B cell (primary cell): ENCODE measurements around the gene SIK3. TPM values are rescaled to one million over a fixed set of nuclear protein-coding genes. Genes with fewer than 3 reads are reported as not detected.
A peak's percentile ranks its signal among the peaks of the same experiment; 100 is the strongest.

ENCODE experiments used
- ATAC-seq: fragments of 200-7000 bp; cut with Tn5 transposase; one replicate; pipeline ENCODE4 v1.10.0; 2021; ENCODE audit warnings: low read depth, mild to moderate bottlenecking, moderate number of reproducible peaks, moderate library complexity
- CTCF ChIA-PET: fragments of 350-600 bp; sonication (Branson Sonifier 250); formaldehyde crosslinking; loops from one replicate; lab custom pipeline; 2021; ENCODE audit warnings: antibody characterized with exemption, inconsistent platforms; lab: Charles Lee
- POLR2A ChIA-PET: fragments of 350-600 bp; sonication (Branson Sonifier 250); formaldehyde crosslinking; loops from one replicate; lab custom pipeline; 2021; ENCODE audit warnings: antibody characterized with exemption; lab: Charles Lee
- DNase-seq: peaks from one replicate; pipeline ENCODE4 v3.0.0; 2013
- H2AFZ ChIP-seq: 2 replicates; pipeline ENCODE4 v1.6.1; 2012; ENCODE audit warnings: mild to moderate bottlenecking, low read depth, low read length; ENCODE audit not compliant: insufficient read depth, poor library complexity, severe bottlenecking
- H3K27ac ChIP-seq, 2 donors: 1 replicate in 1 of 2; 2 replicates in 1 of 2; pipeline ENCODE4 v1.5.1; 2012 to 2013; ENCODE audit warnings: low read length in 2 of 2, mild to moderate bottlenecking in 2 of 2, moderate library complexity in 1 of 2
- H3K27me3 ChIP-seq, 4 experiments: fragments of 200-600 bp in 1 of 4; sonication (generic) in 1 of 4; replicated peaks in 1 of 4; 1 replicate in 2 of 4; 2 replicates in 2 of 4; pipeline versions ENCODE4 v1.6.1 to v1.7.0; 2013 to 2016; ENCODE audit warnings: low read length in 3 of 4, mild to moderate bottlenecking in 2 of 4, mixed read lengths in 1 of 4, moderate library complexity in 1 of 4; ENCODE audit not compliant: insufficient read depth in 4 of 4, control insufficient read depth in 3 of 4; ENCODE audit errors: control extremely low read depth in 1 of 4
- H3K36me3 ChIP-seq, 2 experiments: replicated peaks in 1 of 2; 1 replicate in 1 of 2; 2 replicates in 1 of 2; pipeline versions ENCODE4 v1.6.1 to v1.7.1; 2013; ENCODE audit warnings: low read length in 1 of 2; ENCODE audit not compliant: insufficient read depth in 2 of 2, control insufficient read depth in 1 of 2; ENCODE audit errors: control extremely low read depth in 1 of 2, extremely low read depth in 1 of 2
- H3K4me1 ChIP-seq, 2 donors: fragments of 200-600 bp in 1 of 2; sonication (generic) in 1 of 2; 1 replicate in 1 of 2; 2 replicates in 1 of 2; pipeline versions ENCODE4 v1.5.1 to v1.6.1; 2013 to 2017; ENCODE audit warnings: low read length in 2 of 2; ENCODE audit not compliant: control insufficient read depth in 2 of 2, insufficient read depth in 2 of 2
- H3K4me2 ChIP-seq: replicated peaks from 2 replicates; pipeline ENCODE3; 2012; ENCODE audit warnings: mild to moderate bottlenecking, low read depth, low read length; ENCODE audit not compliant: poor library complexity, severe bottlenecking
- H3K4me3 ChIP-seq, 5 experiments: fragments of 200-600 bp in 1 of 5; sonication (generic) in 1 of 5; 1 replicate in 3 of 5; 2 replicates in 2 of 5; pipeline versions ENCODE4 v1.5.1 to v1.7.0; 2011 to 2016; ENCODE audit warnings: low read length in 4 of 5, mild to moderate bottlenecking in 4 of 5, low read depth in 2 of 5, control low read depth in 1 of 5, moderate library complexity in 1 of 5; ENCODE audit not compliant: insufficient read depth in 1 of 5; ENCODE audit errors: control extremely low read depth in 1 of 5, extremely low read depth in 1 of 5
- H3K79me2 ChIP-seq: fragments of 200-600 bp; sonication (generic); one replicate; pipeline ENCODE4 v1.6.0; 2016; ENCODE audit warnings: low read length; ENCODE audit not compliant: control insufficient read depth, insufficient read depth
- H3K9ac ChIP-seq: fragments of 200-600 bp; sonication (generic); 2 replicates; pipeline ENCODE4 v1.6.1; 2017; ENCODE audit warnings: mild to moderate bottlenecking, low read length, moderate library complexity
- H3K9me3 ChIP-seq, 3 donors: one replicate each; pipeline versions ENCODE4 v1.6.1 to v1.7.1; 2013; ENCODE audit warnings: low read length in 2 of 3; ENCODE audit not compliant: control insufficient read depth in 2 of 3, insufficient read depth in 1 of 3; ENCODE audit errors: control extremely low read depth in 1 of 3
- H4K20me1 ChIP-seq: 2 replicates; pipeline ENCODE4 v1.6.0; 2012; ENCODE audit warnings: mild to moderate bottlenecking, low read length; ENCODE audit not compliant: insufficient read depth, control insufficient read depth, poor library complexity, severe bottlenecking
- H3K27ac Mint-ChIP-seq: one replicate; pipeline ENCODE4 v1.8.0; 2021; ENCODE audit warnings: mixed read lengths
- H3K27me3 Mint-ChIP-seq: one replicate; pipeline ENCODE4 v1.8.0; 2021; ENCODE audit warnings: mixed read lengths
- H3K4me1 Mint-ChIP-seq: one replicate; pipeline ENCODE4 v1.8.0; 2021; ENCODE audit warnings: mixed read lengths
- H3K4me3 Mint-ChIP-seq: one replicate; pipeline ENCODE4 v1.8.0; 2021; ENCODE audit warnings: mixed read lengths
- H3K9me3 Mint-ChIP-seq: one replicate; pipeline ENCODE4 v1.8.0; 2022; ENCODE audit warnings: mixed read lengths; ENCODE audit not compliant: insufficient read depth
- CTCF ChIP-seq: fragments of 200-600 bp; IDR thresholded peaks from one replicate; pipeline ENCODE4 v1.8.0; 2022; ENCODE audit warnings: antibody characterized with exemption, mild to moderate bottlenecking
- EZH2 ChIP-seq: IDR thresholded peaks from 2 replicates; pipeline ENCODE4 v1.6.1; 2012; ENCODE audit warnings: borderline replicate concordance, low read depth, mild to moderate bottlenecking, moderate library complexity, low read length; ENCODE audit not compliant: insufficient read depth, poor library complexity, severe bottlenecking
- WGBS: methylation state at CpG from one replicate; pipeline ENCODE4 v1.1.5; 2013; ENCODE audit warnings: missing lambda C conversion rate; ENCODE audit not compliant: insufficient coverage; 5-methylcytosine and 5-hydroxymethylcytosine counted together
- intact Hi-C: fragments of 100-400 bp; cut with micrococcal nuclease; formaldehyde crosslinking; loops from one replicate; pipeline ENCODE4 v1.10.0; 2022
- polyA plus RNA-seq: library from polyadenylated mRNA; depleted of rRNA; stranded (reverse); fragments of >200 nt; gene quantifications from 2 replicates; pipeline ENCODE4 v1.2.3, GENCODE V29; 2012
- total RNA-seq, 2 donors: library from RNA; stranded (reverse); fragments of 120-200 nt in 1 of 2; gene quantifications; 1 replicate in 1 of 2; 2 replicates in 1 of 2; pipeline versions ENCODE4 v1.2.3 to v1.2.4, GENCODE V29; 2013 to 2022

Gene SIK3
- total and polyA plus RNA-seq, 2 donors (not counting 1 experiment from before 2014, with no cell fraction given): 36.5 to 180 TPM

GRCh38 chr11:117039270-117039669 is 59.0 kb downstream of the SIK3 start:
- Histone ChIP-seq H3K4me3 (no peak overlapping the region), H2AFZ (no peak overlapping the region), H3K4me1 (peaks cover 25 to 41% of the 10 kb centered on the region in 2 donors), H3K27ac (no peak overlapping the region), H3K9me3 (no peaks in the 10 kb centered on the region), H3K9ac (no peak overlapping the region), H3K4me2 (no peak overlapping the region), H3K36me3 (no peaks in the 10 kb centered on the region), H3K79me2 (peaks cover 98% of the 10 kb centered on the region), H4K20me1 (peaks cover 55% of the 10 kb centered on the region), H3K27me3 (no peaks in the 10 kb centered on the region)
- Mint-ChIP-seq H3K4me3 (no peak overlapping the region), H3K27me3 (no peaks in the 10 kb centered on the region), H3K27ac (peak overlapping the region; percentile 38), H3K4me1 (peaks cover 66% of the 10 kb centered on the region), H3K9me3 (no peaks in the 10 kb centered on the region)
- WGBS: no CpG with 5 or more reads among the region's 3 CpGs
- DNase-seq (no peak), ATAC-seq (no peak)
- POLR2A ChIA-PET: interaction anchor here (0.6 kb wide), 1 partner anchor 56 kb away, joined by 6 read pairs; no protein-coding TSS in a partner anchor
- intact Hi-C loops: loop anchor here (5.0 kb wide), 1 partner anchor 33 kb away; no protein-coding TSS in a partner anchor
- no peak for TF ChIP-seq CTCF
- no peak for TF ChIP-seq EZH2
- CTCF ChIA-PET: interaction anchor here (1.3 kb wide), 1 partner anchor 160 kb away, joined by 4 read pairs; no protein-coding TSS in a partner anchor

GRCh38 chr11:117037975-117038350 is 60.3 kb downstream of the SIK3 start:
- H4K20me1 ChIP-seq: peaks cover 45% of the 10 kb centered on the region
- H3K4me3 Mint-ChIP-seq: peak overlapping the region; percentile 74
- no peaks in the 10 kb centered on the region for H3K9me3 ChIP-seq
- peak overlapping the region; percentile 87 for H3K27ac Mint-ChIP-seq
- TF ChIP-seq CTCF (no peak), EZH2 (no peak)
- no peaks in the 10 kb centered on the region for H3K27me3 Mint-ChIP-seq
- WGBS: 78% methylated on average over 1 of the region's 1 CpG
- H3K27ac ChIP-seq: peak overlapping the region in 1 of 2 donors; percentile 66
- no peaks in the 10 kb centered on the region for H3K27me3 ChIP-seq
- H3K79me2 ChIP-seq: peaks cover 98% of the 10 kb centered on the region
- ATAC-seq: no peak
- ChIA-PET CTCF (no interaction called here), POLR2A (no interaction called here)
- H3K36me3 ChIP-seq: no peaks in the 10 kb centered on the region
- peaks cover 23 to 31% of the 10 kb centered on the region in 2 donors for H3K4me1 ChIP-seq
- H3K9ac ChIP-seq: peak overlapping the region; percentile 20
- H2AFZ ChIP-seq: no peak overlapping the region
- DNase-seq: no peak
- peak overlapping the region; percentile 51 for H3K4me2 ChIP-seq
- H3K4me3 ChIP-seq: no peak overlapping the region
- H3K4me1 Mint-ChIP-seq: peaks cover 63% of the 10 kb centered on the region
- intact Hi-C loops: loop anchor here (5.0 kb wide), 1 partner anchor 34 kb away; no protein-coding TSS in a partner anchor
- H3K9me3 Mint-ChIP-seq: no peaks in the 10 kb centered on the region
